AG04449 (cell line): ENCODE results near the gene SCFD2.
A peak's percentile ranks its signal among the peaks of the same experiment; 100 is the strongest.

ENCODE experiments used
- CTCF ChIA-PET: fragments of 350-600 bp; formaldehyde crosslinking; extraction: SDS; loops from one replicate; lab custom pipeline; 2021; ENCODE audit warnings: antibody characterized with exemption; lab: Yijun Ruan, JAX
- POLR2A ChIA-PET: fragments of 400-600, 350-600 bp; formaldehyde crosslinking; extraction: SDS; loops from one replicate; lab custom pipeline; 2020; ENCODE audit warnings: antibody characterized with exemption, inconsistent platforms; lab: Yijun Ruan, JAX
- DNase-seq: peaks from one replicate; pipeline ENCODE4 v3.0.0-alpha.2; 2010; ENCODE audit warnings: low read depth, low spot score
- H3K4me3 ChIP-seq: 2 replicates; pipeline ENCODE4 v1.5.1; 2011; ENCODE audit warnings: low read depth, mild to moderate bottlenecking, control low read depth, low read length
- TF ChIP-seq, protein P1 (sequence below): IDR thresholded peaks from one replicate; pipeline ENCODE4 v1.5.1; 2011; ENCODE audit warnings: mild to moderate bottlenecking, moderate library complexity, low read length, control low read depth, inconsistent platforms; ENCODE audit not compliant: insufficient read depth; ENCODE audit errors: missing control alignments

SCFD2 gene

GRCh38 chr4:53374777-53375258 is 9.0 kb upstream of the SCFD2 start:
- no peak for DNase-seq
- ChIA-PET CTCF (no interaction called here), POLR2A (no interaction called here)
- TF ChIP-seq, protein P1, sequence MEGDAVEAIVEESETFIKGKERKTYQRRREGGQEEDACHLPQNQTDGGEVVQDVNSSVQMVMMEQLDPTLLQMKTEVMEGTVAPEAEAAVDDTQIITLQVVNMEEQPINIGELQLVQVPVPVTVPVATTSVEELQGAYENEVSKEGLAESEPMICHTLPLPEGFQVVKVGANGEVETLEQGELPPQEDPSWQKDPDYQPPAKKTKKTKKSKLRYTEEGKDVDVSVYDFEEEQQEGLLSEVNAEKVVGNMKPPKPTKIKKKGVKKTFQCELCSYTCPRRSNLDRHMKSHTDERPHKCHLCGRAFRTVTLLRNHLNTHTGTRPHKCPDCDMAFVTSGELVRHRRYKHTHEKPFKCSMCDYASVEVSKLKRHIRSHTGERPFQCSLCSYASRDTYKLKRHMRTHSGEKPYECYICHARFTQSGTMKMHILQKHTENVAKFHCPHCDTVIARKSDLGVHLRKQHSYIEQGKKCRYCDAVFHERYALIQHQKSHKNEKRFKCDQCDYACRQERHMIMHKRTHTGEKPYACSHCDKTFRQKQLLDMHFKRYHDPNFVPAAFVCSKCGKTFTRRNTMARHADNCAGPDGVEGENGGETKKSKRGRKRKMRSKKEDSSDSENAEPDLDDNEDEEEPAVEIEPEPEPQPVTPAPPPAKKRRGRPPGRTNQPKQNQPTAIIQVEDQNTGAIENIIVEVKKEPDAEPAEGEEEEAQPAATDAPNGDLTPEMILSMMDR, result no peak
- H3K4me3 ChIP-seq, result no peak overlapping the region

GRCh38 chr4:53371843-53372521 is 6.1 kb upstream of the SCFD2 start:
- POLR2A ChIA-PET, result no interaction called here
- H3K4me3 ChIP-seq, result no peak overlapping the region
- TF ChIP-seq, protein P1, result no peak
- no peak for DNase-seq
- CTCF ChIA-PET, result no interaction called here

- no peak for DNase-seq
- TF ChIP-seq, protein P1, result no peak
- CTCF ChIA-PET, result no interaction called here
- H3K4me3 ChIP-seq, result no peak overlapping the region
- POLR2A ChIA-PET, result interaction anchor here (0.6 kb wide), 1 partner anchor 614 kb away, joined by 3 read pairs; no protein-coding TSS in a partner anchor
Measured at GRCh38 chr4:53371049-53371448, 5.2 kb upstream of the SCFD2 start.

DNA sequence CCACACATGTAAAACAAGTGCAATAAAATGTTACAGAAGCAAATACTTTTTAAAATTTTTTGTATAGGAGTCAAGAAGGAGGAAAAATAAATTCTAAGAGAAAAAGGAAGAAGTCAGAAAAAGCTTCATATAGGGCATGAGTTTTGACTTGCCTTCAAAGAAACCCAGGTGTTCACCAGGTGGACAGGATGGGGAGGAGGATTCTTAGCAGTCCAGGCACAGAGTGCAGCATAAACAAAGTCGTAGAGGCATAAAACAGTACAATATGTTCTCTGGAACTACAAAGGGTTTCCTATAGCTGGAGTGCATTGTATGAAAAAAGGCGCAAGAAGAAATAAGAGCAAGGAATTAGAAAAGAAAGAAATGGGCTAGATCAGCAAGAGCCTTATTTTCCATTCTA is 1.9 kb upstream of the SCFD2 start:
- no peak for DNase-seq
- TF ChIP-seq, protein P1, result no peak
- POLR2A ChIA-PET, result no interaction called here
- no peak overlapping the region for H3K4me3 ChIP-seq
- CTCF ChIA-PET, result no interaction called here

DNA sequence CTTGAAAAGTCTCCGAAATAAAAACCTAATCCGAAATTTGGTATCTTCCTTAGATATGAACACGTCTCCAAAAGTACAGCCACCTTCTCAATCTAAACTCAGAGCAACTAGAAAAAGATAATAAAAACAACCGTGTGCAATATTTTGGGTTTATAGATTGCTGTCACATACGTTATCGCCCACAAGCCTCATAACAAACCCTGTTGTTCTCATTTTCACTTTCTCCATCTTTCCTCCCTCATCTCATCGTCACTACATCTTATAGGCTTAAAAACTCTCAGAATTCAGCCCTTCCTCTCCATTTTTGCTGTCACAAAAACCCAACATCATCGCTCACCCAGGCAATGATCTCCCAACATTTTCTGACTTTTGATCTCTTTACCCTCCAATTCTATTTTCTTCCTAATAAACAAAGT is 448 bp upstream of the SCFD2 start:
- POLR2A ChIA-PET, result no interaction called here

DNA sequence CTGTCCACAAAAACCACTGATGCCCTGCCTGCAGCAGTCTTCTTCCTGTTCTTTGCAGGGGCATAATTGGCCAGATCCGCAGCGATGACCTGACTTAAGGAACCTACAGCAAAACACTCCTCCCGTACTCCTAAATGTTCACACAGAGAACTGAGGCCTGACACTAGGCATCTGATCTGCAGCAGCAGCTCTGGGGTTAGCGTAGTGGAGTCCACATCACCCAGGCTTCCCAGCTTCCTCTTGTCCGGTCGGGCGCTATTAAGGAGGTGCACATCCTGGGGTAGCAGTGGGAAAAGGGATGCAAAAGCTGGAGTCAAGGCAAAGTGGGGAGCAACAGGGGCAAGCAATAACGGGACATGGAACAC is 758 bp downstream of the SCFD2 start:
- no peak for DNase-seq
- POLR2A ChIA-PET, result no interaction called here
- TF ChIP-seq, protein P1, result no peak
- H3K4me3 ChIP-seq, result peak overlapping the region; percentile 93
- CTCF ChIA-PET, result interaction anchor here (1.3 to 1.4 kb wide), 3 partner anchors 16 to 869 kb away, joined by 3 to 5 read pairs (median 3); no protein-coding TSS in a partner anchor

More for the DNA sequence above, 448 bp upstream of the SCFD2 start:
- H3K4me3 ChIP-seq, result peak overlapping the region; percentile 93
- TF ChIP-seq, protein P1, result no peak
- no peak for DNase-seq
- CTCF ChIA-PET, result interaction anchor here (0.9 kb wide), 1 partner anchor 171 kb away, joined by 3 read pairs; no protein-coding TSS in a partner anchor
